Measurements from ENCODE around the gene TMEM165. TPM values are rescaled to one million over a fixed set of nuclear protein-coding genes. Genes with fewer than 3 reads are reported as not detected.
"Not testable (repeated sequence)": the region's sequence is repeated elsewhere in the genome, so short reads cannot be mapped to it uniquely, and the experiment has no call there.

TMEM165 gene
- total RNA-seq, 3 donors from 2014 or later (not counting 1 experiment from before 2014, with no cell fraction given), result 86.9 to 113 (median 102) TPM

GRCh38 chr4:55356991-55357461 lies 38.7 kb upstream of the TMEM165 start:
- H3K27me3 ChIP-seq (ENCODE audit: control insufficient read depth, insufficient read depth, low read length), result no peaks in the 10 kb centered on the region
- Mint-ChIP-seq H3K9me3 (no peaks in the 10 kb centered on the region), H3K27me3 (ENCODE audit: low read depth in 2 of 2) (no peaks in the 10 kb centered on the region), H3K27ac (no peak overlapping the region), H3K4me3 (no peak overlapping the region), H3K4me1 (no peaks in the 10 kb centered on the region), H3K36me3 (no peaks in the 10 kb centered on the region)
- no peaks in the 10 kb centered on the region for H3K4me1 ChIP-seq (ENCODE audit: control insufficient read depth, insufficient read depth, low read length)
- no peak for TF ChIP-seq CTCF (IDR thresholded peaks at IDR 0.05)
- no peak overlapping the region for H3K4me3 ChIP-seq (ENCODE audit: low read length)
- intact Hi-C loops (cut with micrococcal nuclease), result no loop called here
- H3K36me3 ChIP-seq (ENCODE audit: control insufficient read depth, insufficient read depth, low read length), result no peaks in the 10 kb centered on the region
- WGBS (ENCODE audit: insufficient coverage), result 96% methylated on average over 5 of the region's 5 CpGs
- DNase-seq (no peak), ATAC-seq (no peak)
- no peaks in the 10 kb centered on the region for H3K9me3 ChIP-seq (ENCODE audit: control insufficient read depth, insufficient read depth, low read length)
- no peak overlapping the region for H3K27ac ChIP-seq (ENCODE audit: low read length)

- Mint-ChIP-seq H3K27me3 (ENCODE audit: low read depth in 2 of 2) (no peaks in the 10 kb centered on the region), H3K4me3 (no peak overlapping the region), H3K27ac (no peak overlapping the region), H3K36me3 (no peaks in the 10 kb centered on the region), H3K9me3 (no peaks in the 10 kb centered on the region), H3K4me1 (no peaks in the 10 kb centered on the region)
- no peak overlapping the region for H3K4me3 ChIP-seq (ENCODE audit: low read length)
- no peak overlapping the region for H3K27ac ChIP-seq (ENCODE audit: low read length)
- H3K27me3 ChIP-seq (ENCODE audit: control insufficient read depth, insufficient read depth, low read length), result no peaks in the 10 kb centered on the region
- H3K36me3 ChIP-seq (ENCODE audit: control insufficient read depth, insufficient read depth, low read length), result no peaks in the 10 kb centered on the region
- TF ChIP-seq CTCF (IDR thresholded peaks at IDR 0.05), result no peak
- no peak for ATAC-seq
- intact Hi-C loops (cut with micrococcal nuclease), result no loop called here
- 100% methylated on average over 2 of the region's 2 CpGs for WGBS (ENCODE audit: insufficient coverage)
- H3K9me3 ChIP-seq (ENCODE audit: control insufficient read depth, insufficient read depth, low read length), result no peaks in the 10 kb centered on the region
- DNase-seq, result no peak
- no peaks in the 10 kb centered on the region for H3K4me1 ChIP-seq (ENCODE audit: control insufficient read depth, insufficient read depth, low read length)
These were observed 37.5 kb upstream of the TMEM165 start for GRCh38 chr4:55358246-55358645.

- no peaks in the 10 kb centered on the region for H3K9me3 ChIP-seq (ENCODE audit: control insufficient read depth, insufficient read depth, low read length)
- ATAC-seq (peak in 1 of 3 donors; percentile 35), DNase-seq (no peak)
- 17% methylated on average over 2 of the region's 2 CpGs for WGBS (ENCODE audit: insufficient coverage)
- no peaks in the 10 kb centered on the region for H3K36me3 ChIP-seq (ENCODE audit: control insufficient read depth, insufficient read depth, low read length)
- Mint-ChIP-seq H3K9me3 (no peaks in the 10 kb centered on the region), H3K4me3 (no peak overlapping the region), H3K27me3 (ENCODE audit: low read depth in 2 of 2) (no peaks in the 10 kb centered on the region), H3K27ac (no peak overlapping the region), H3K36me3 (no peaks in the 10 kb centered on the region), H3K4me1 (no peaks in the 10 kb centered on the region)
- no peak overlapping the region for H3K4me3 ChIP-seq (ENCODE audit: low read length)
- intact Hi-C loops (cut with micrococcal nuclease), result no loop called here
- H3K27me3 ChIP-seq (ENCODE audit: control insufficient read depth, insufficient read depth, low read length), result no peaks in the 10 kb centered on the region
- no peak overlapping the region for H3K27ac ChIP-seq (ENCODE audit: low read length)
- no peak for TF ChIP-seq CTCF (IDR thresholded peaks at IDR 0.05)
- H3K4me1 ChIP-seq (ENCODE audit: control insufficient read depth, insufficient read depth, low read length), result no peaks in the 10 kb centered on the region
These were observed 37.1 kb upstream of the TMEM165 start for GRCh38 chr4:55358668-55359067.

GRCh38 chr4:55359397-55359916 lies 36.3 kb upstream of the TMEM165 start:
- no peak overlapping the region for H3K4me3 Mint-ChIP-seq
- TF ChIP-seq CTCF (IDR thresholded peaks at IDR 0.05), result no peak
- H3K27me3 Mint-ChIP-seq (ENCODE audit: low read depth in 2 of 2), result no peaks in the 10 kb centered on the region
- H3K4me1 Mint-ChIP-seq, result no peaks in the 10 kb centered on the region
- WGBS (ENCODE audit: insufficient coverage), result 99% methylated on average over 8 of the region's 8 CpGs
- intact Hi-C loops (cut with micrococcal nuclease), result no loop called here
- DNase-seq, result no peak
- H3K27me3 ChIP-seq (ENCODE audit: control insufficient read depth, insufficient read depth, low read length), result no peaks in the 10 kb centered on the region
- no peaks in the 10 kb centered on the region for H3K9me3 ChIP-seq (ENCODE audit: control insufficient read depth, insufficient read depth, low read length)
- H3K27ac Mint-ChIP-seq, result no peak overlapping the region
- no peak overlapping the region for H3K27ac ChIP-seq (ENCODE audit: low read length)
- no peaks in the 10 kb centered on the region for H3K36me3 Mint-ChIP-seq
- H3K4me1 ChIP-seq (ENCODE audit: control insufficient read depth, insufficient read depth, low read length), result no peaks in the 10 kb centered on the region
- H3K9me3 Mint-ChIP-seq, result no peaks in the 10 kb centered on the region
- no peak overlapping the region for H3K4me3 ChIP-seq (ENCODE audit: low read length)
- H3K36me3 ChIP-seq (ENCODE audit: control insufficient read depth, insufficient read depth, low read length), result no peaks in the 10 kb centered on the region
- no peak for ATAC-seq

GRCh38 chr4:55362938-55363337 lies 32.8 kb upstream of the TMEM165 start:
- H3K36me3 Mint-ChIP-seq; H3K9me3 Mint-ChIP-seq; H3K4me3 ChIP-seq (ENCODE audit: low read length); H3K27ac ChIP-seq (ENCODE audit: low read length); H3K4me1 ChIP-seq (ENCODE audit: control insufficient read depth, insufficient read depth, low read length); DNase-seq; H3K9me3 ChIP-seq (ENCODE audit: control insufficient read depth, insufficient read depth, low read length); H3K4me3 Mint-ChIP-seq; intact Hi-C loops (cut with micrococcal nuclease); H3K27me3 ChIP-seq (ENCODE audit: control insufficient read depth, insufficient read depth, low read length); H3K27me3 Mint-ChIP-seq (ENCODE audit: low read depth in 2 of 2); H3K27ac Mint-ChIP-seq; H3K4me1 Mint-ChIP-seq; ATAC-seq; H3K36me3 ChIP-seq (ENCODE audit: control insufficient read depth, insufficient read depth, low read length): not testable (repeated sequence)
- WGBS (ENCODE audit: insufficient coverage), result 94% methylated on average over 9 of the region's 9 CpGs

Measured in natural killer cell (primary cell).